GM12878 (cell line): ENCODE measurements around the gene CAP2.

Experiments used
- BCLAF1 ChIP-seq: fragments of 450-650 bp; IDR thresholded peaks from 2 replicates; pipeline ENCODE4 v1.6.1; 2017; ENCODE audit warnings: antibody characterized with exemption, mild to moderate bottlenecking, moderate library complexity
- BMI1 ChIP-seq: fragments of 450-650 bp; IDR thresholded peaks from 2 replicates; pipeline ENCODE4 v1.6.1; 2016; ENCODE audit warnings: mild to moderate bottlenecking, moderate library complexity, borderline replicate concordance
- CBX3 ChIP-seq: fragments of 200-600 bp; sonication (generic); IDR thresholded peaks from 2 replicates; pipeline ENCODE4 v1.6.1; 2016; ENCODE audit warnings: low read depth, borderline replicate concordance
- CTCF ChIP-seq, 3 experiments: IDR thresholded peaks in 2 of 3; conservative IDR thresholded peaks in 1 of 3; 2 replicates each; pipeline ENCODE4 v1.5.1; 2011; ENCODE audit warnings: low read depth in 3 of 3, low read length in 3 of 3, mild to moderate bottlenecking in 3 of 3, control low read depth in 2 of 3, moderate library complexity in 2 of 3, inconsistent platforms in 1 of 3, mixed read lengths in 1 of 3; ENCODE audit not compliant: control insufficient read depth in 2 of 3, insufficient read depth in 1 of 3; ENCODE audit errors: extremely low read depth in 1 of 3
- ETV6 ChIP-seq, 2 experiments: fragments of 450-650 bp in 1 of 2; IDR thresholded peaks in 1 of 2; conservative IDR thresholded peaks in 1 of 2; 2 replicates each; pipeline ENCODE4 v1.6.1; 2014; ENCODE audit warnings: antibody characterized with exemption in 1 of 2, borderline replicate concordance in 1 of 2, low read depth in 1 of 2, mild to moderate bottlenecking in 1 of 2, moderate library complexity in 1 of 2
- IRF3 ChIP-seq: fragments of 450-650 bp; IDR thresholded peaks from 2 replicates; pipeline ENCODE4 v1.6.1; 2014; ENCODE audit warnings: mild to moderate bottlenecking
- POLR2AphosphoS5 ChIP-seq: IDR thresholded peaks from 2 replicates; pipeline ENCODE4 v1.6.1; 2011; ENCODE audit warnings: mild to moderate bottlenecking, low read length, inconsistent platforms
- RCOR1 ChIP-seq: conservative IDR thresholded peaks from 2 replicates; pipeline ENCODE4 v1.6.1; 2012; ENCODE audit warnings: low read depth, low read length, improper control_type of control experiment
- SMARCA5 ChIP-seq: fragments of 450-650 bp; IDR thresholded peaks from 2 replicates; pipeline ENCODE4 v1.6.1; 2017; ENCODE audit warnings: mild to moderate bottlenecking
- TAF1 ChIP-seq: IDR thresholded peaks from 2 replicates; pipeline ENCODE4 v1.6.1; 2011; ENCODE audit warnings: mild to moderate bottlenecking, low read depth, low read length, borderline replicate concordance

DNA sequence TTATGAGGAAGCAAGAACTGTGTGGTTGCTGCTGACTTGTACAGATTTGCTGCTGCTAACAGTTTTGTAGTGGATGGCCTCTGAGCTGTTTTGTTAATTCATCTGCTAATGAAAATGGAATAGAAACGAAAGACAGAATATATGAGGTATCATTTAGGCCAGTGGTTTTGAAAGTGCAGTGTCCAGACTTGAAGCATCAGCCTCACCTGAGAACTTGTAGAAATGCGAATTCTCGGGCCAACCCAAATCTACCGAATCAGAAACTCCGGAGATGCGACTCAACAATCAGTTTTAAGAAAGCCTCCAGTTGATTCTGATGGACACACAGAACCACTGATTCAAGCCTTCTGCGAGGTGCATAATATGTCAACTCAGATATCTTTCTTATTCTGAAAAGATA, 62.5 kb downstream of the CAP2 start:
- no peak for TF ChIP-seq TAF1
- no peak for TF ChIP-seq POLR2AphosphoS5
- TF ChIP-seq SMARCA5, result no peak
- TF ChIP-seq CBX3, result no peak
- no peak for TF ChIP-seq CTCF (IDR thresholded peaks at IDR 0.05 in 2 of 3, conservative IDR thresholded peaks at IDR 0.05 in 1 of 3; ENCODE audit: control insufficient read depth in 2 of 3, extremely low read depth in 1 of 3, insufficient read depth in 1 of 3, low read depth in 3 of 3, low read length in 3 of 3)
- no peak for TF ChIP-seq ETV6 (conservative IDR thresholded peaks at IDR 0.05 in 1 of 2, IDR thresholded peaks at IDR 0.05 in 1 of 2; ENCODE audit: borderline replicate concordance in 1 of 2, low read depth in 1 of 2)
- TF ChIP-seq IRF3, result no peak
- no peak for TF ChIP-seq BMI1
- no peak for TF ChIP-seq BCLAF1
- TF ChIP-seq RCOR1, result no peak
